Astrocyte of the cerebellum (primary cell): ENCODE data around the gene PDILT.

Experiments
- DNase-seq: peaks from one replicate; pipeline ENCODE4 v3.0.0-alpha.2; 2011; ENCODE audit warnings: low read depth
- H3K4me3 ChIP-seq: 2 replicates; pipeline ENCODE4 v1.5.1; 2011; ENCODE audit warnings: mild to moderate bottlenecking, low read depth, low read length, moderate library complexity
- CTCF ChIP-seq: IDR thresholded peaks from 2 replicates; pipeline ENCODE4 v1.5.1; 2012; ENCODE audit warnings: low read length, low read depth, moderate library complexity, mild to moderate bottlenecking; ENCODE audit errors: missing control alignments
- in situ Hi-C: cut with HindIII; loops from 2 replicates; pipeline ENCODE4 v1.10.0; 2017; ENCODE audit warnings: low sequenced_read_pairs

The PDILT gene

DNA sequence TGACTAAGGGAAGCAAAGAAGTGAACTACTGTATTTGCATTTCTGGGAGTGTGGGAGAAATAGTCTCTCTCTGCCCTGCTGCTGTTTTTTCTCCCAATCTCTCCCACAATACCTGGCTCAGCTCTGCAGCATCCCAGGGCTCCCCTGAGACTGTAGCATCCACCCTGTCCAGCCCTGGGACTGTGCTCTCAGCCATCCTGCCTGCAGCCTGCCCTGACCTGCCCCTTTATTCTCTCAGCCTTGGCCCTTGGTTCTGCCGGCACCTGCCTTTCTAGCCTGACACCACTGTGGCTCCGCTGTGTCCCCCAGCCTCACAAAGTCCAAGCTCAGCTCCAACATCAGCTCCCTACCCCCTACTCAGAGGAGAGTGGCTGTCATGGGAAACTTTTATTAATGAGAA is 1.9 kb downstream of the PDILT start:
- in situ Hi-C loops = no loop called here
- no peak overlapping the region for H3K4me3 ChIP-seq

DNA sequence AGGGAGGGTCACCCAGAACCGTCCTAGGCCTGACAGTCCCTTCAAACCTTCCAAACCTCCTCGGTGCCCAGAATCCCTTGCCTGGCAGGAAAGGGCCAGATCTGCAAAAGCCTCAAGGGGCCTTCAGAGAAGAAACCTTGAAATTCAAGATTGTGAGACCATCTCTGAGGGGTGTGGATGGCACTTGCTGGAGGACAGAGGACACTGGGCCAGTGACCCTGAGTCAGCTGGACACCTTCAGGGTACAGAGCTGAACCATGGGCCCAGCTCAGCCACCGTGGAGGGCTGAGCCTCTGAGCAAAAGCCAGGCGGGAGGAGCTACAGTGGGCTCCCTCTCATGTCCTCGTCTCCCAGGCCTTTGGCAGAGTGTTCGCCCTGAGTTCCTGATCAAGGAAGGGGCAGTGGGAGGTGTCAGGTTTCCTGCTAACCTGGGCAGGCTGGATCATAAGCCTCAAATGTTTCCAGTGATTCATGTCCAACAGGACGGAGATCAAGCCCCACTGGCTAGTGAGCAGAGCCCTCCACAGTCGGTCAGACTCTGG is 3.0 kb downstream of the PDILT start:
- H3K4me3 ChIP-seq = no peak overlapping the region
- in situ Hi-C loops = no loop called here
- DNase-seq = no peak
- no peak for TF ChIP-seq CTCF

More for the DNA sequence above, 1.9 kb downstream of the PDILT start:
- DNase-seq = no peak
- TF ChIP-seq CTCF = no peak

- in situ Hi-C loops = no loop called here
- no peak overlapping the region for H3K4me3 ChIP-seq
- DNase-seq = no peak
- TF ChIP-seq CTCF = no peak
Observed at GRCh38 chr16:20401066-20401465, 3.5 kb downstream of the PDILT start.

GRCh38 chr16:20399185-20399584 is 5.4 kb downstream of the PDILT start:
- in situ Hi-C loops = loop anchor here (25.0 kb wide), 1 partner anchor 487 kb away; no protein-coding TSS in a partner anchor
- TF ChIP-seq CTCF = no peak
- no peak for DNase-seq
- no peak overlapping the region for H3K4me3 ChIP-seq

- no peak for DNase-seq
- in situ Hi-C loops = loop anchor here (25.0 kb wide), 1 partner anchor 486 kb away; no protein-coding TSS in a partner anchor
- no peak for TF ChIP-seq CTCF
- no peak overlapping the region for H3K4me3 ChIP-seq
Observed at GRCh38 chr16:20398603-20399002, 5.9 kb downstream of the PDILT start.

DNA sequence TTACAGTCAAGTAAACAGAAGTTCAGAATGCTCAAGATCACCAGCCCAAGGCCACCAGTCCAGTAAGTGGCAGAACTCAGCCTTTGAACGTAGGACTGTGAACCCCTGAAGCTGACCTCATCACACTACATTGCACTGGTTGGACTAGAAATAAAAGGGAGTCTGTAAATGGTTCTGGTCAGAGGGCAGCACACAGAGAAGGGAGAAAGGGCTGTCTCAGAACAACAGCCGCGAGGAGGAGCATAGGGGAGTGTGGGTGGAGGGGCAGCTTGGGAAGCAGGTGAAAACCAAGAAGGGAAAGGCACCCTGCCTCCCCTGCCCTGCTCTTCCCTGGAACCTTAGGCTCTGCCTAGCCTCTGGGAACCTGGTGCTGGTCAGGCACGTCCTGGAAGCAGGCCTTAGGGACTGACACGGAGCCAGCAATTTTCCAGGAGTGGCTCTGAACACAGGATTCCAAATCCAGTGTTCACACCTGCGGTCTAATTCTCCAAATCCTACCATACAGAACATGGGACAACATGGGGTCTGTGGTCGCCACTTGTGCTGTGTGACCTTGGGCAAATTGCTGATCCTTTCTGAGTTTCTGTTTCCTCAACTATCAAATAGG is 7.0 kb downstream of the PDILT start:
- in situ Hi-C loops = loop anchor here (25.0 kb wide), 1 partner anchor 485 kb away; no protein-coding TSS in a partner anchor
- no peak overlapping the region for H3K4me3 ChIP-seq
- no peak for DNase-seq
- no peak for TF ChIP-seq CTCF
